ENCODE results near the gene PELI2. TPM values are rescaled to one million over a fixed set of nuclear protein-coding genes. Genes with fewer than 3 reads are reported as not detected.

PELI2 gene
- total RNA-seq, 1 donor from 2014 or later = 32.2 TPM

DNA sequence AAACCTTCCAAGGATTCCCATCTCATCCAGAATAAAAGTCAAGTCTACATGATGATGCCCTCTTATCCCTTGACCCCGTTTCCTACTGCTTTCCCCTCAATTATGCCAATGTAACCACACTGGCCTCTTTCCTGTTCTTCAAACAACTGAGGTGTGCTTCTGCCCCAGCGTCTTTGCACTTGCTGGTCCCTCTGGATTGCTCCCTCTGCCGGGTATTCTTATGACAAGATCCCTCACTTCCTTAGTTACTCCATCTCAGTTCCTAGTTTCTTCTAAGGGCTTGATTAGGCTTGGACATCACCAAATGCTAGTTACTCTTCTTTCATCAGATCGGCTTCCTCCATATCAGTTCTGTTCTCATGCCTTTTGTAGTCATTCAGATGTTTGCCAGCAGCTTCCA is 32.7 kb upstream of the PELI2 start:
- peaks cover 17% of the 10 kb centered on the region for H3K27me3 Mint-ChIP-seq
- H3K9me3 Mint-ChIP-seq (ENCODE audit: low read depth) = no peaks in the 10 kb centered on the region
- H3K4me1 Mint-ChIP-seq (ENCODE audit: low read depth) = peaks cover 8% of the 10 kb centered on the region
- no peak overlapping the region for H3K27ac Mint-ChIP-seq
- no peaks in the 10 kb centered on the region for H3K36me3 Mint-ChIP-seq (ENCODE audit: insufficient read depth)
- TF ChIP-seq, protein P1, sequence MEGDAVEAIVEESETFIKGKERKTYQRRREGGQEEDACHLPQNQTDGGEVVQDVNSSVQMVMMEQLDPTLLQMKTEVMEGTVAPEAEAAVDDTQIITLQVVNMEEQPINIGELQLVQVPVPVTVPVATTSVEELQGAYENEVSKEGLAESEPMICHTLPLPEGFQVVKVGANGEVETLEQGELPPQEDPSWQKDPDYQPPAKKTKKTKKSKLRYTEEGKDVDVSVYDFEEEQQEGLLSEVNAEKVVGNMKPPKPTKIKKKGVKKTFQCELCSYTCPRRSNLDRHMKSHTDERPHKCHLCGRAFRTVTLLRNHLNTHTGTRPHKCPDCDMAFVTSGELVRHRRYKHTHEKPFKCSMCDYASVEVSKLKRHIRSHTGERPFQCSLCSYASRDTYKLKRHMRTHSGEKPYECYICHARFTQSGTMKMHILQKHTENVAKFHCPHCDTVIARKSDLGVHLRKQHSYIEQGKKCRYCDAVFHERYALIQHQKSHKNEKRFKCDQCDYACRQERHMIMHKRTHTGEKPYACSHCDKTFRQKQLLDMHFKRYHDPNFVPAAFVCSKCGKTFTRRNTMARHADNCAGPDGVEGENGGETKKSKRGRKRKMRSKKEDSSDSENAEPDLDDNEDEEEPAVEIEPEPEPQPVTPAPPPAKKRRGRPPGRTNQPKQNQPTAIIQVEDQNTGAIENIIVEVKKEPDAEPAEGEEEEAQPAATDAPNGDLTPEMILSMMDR (IDR thresholded peaks at IDR 0.05; ENCODE audit: unreplicated experiment) = no peak
- DNase-seq (ENCODE audit: low spot score, unreplicated experiment) = no peak
- no peak overlapping the region for H3K4me3 Mint-ChIP-seq (ENCODE audit: low read depth)

DNA sequence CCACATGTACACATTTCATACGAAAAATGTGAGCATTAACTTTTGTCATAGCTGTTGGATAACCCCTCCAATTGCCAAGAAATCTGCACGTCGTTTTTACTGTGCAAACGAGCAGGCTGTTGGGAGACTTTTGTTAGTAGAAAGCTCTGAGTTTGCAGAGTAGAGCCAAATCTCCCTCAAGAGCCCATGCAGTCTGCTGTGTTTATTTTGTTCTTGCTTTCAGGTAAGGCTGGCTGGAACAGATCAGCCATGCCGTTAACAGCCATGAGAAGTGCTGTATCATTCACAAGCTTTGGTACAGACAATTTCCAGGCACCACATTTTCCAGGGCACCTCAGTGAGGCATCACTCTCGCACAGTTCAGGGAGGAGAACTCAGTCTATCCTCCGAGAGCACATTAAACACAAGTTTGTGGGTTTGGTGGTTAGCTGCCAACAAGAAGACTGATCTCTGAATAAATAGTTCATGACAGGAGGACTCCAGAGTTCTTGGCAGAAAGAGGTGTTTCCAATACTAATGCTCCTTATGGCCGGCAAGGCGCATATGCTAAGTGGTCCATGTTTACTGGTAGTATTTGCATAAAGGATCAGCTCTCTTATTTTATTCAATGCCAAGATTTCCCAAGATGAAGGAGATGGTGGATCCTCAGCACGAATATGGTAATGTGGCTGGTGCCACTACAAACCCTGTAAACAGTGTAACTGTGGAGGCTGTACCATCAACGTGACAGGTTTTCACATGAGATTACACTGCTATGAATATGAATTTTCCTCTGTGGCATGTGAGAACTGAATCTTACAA is 30.3 kb upstream of the PELI2 start:
- no peak overlapping the region for H3K4me3 Mint-ChIP-seq (ENCODE audit: low read depth)
- H3K9me3 Mint-ChIP-seq (ENCODE audit: low read depth) = no peaks in the 10 kb centered on the region
- no peak overlapping the region for H3K27ac Mint-ChIP-seq
- no peaks in the 10 kb centered on the region for H3K36me3 Mint-ChIP-seq (ENCODE audit: insufficient read depth)
- H3K4me1 Mint-ChIP-seq (ENCODE audit: low read depth) = peaks cover 8% of the 10 kb centered on the region
- peaks cover 9% of the 10 kb centered on the region for H3K27me3 Mint-ChIP-seq
- DNase-seq (ENCODE audit: low spot score, unreplicated experiment) = no peak
- TF ChIP-seq, protein P1 (IDR thresholded peaks at IDR 0.05; ENCODE audit: unreplicated experiment) = no peak

DNA sequence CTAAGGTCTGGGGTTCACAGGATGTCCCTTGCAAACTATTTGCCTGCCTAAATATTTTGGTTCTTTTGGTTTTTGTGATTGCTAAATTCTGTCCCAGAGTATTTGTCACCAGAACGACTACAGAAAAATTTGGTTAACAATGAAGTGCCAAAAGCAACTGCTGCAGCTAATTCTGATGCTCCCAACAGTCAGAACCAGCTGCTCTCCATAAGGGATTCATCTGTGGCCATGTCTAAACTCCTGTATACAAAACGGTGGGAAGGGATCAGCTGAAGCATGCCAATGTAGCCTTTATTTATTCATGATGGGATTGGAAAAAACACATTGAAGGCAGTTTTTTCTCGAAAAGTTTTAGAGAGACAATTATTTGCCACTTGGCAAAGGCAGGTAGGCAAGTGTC is 29.3 kb upstream of the PELI2 start:
- Mint-ChIP-seq H3K36me3 (ENCODE audit: insufficient read depth) (no peaks in the 10 kb centered on the region), H3K27ac (no peak overlapping the region), H3K4me1 (ENCODE audit: low read depth) (peaks cover 12% of the 10 kb centered on the region), H3K4me3 (ENCODE audit: low read depth) (no peak overlapping the region), H3K27me3 (peaks cover 8% of the 10 kb centered on the region), H3K9me3 (ENCODE audit: low read depth) (no peaks in the 10 kb centered on the region)
- no peak for DNase-seq (ENCODE audit: low spot score, unreplicated experiment)
- TF ChIP-seq, protein P1 (IDR thresholded peaks at IDR 0.05; ENCODE audit: unreplicated experiment) = no peak

DNA sequence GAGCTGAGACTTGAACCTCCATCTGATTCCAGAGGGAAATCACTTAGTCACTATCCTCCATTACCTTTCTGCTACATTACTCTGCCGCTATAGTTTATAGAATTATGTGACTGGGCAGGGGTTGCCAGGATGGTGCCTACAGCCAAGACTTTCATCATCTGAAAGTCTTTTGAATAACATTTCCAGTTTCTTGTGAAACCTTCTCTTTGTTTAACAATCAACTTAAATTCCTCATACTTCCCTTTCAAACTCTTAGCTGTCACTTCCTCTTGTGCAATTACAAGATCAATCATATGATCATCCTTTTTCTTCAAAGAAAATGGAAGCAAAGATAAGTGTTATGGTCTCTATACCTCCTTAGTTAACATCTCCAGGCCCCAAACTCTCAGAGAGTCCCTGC is 25.4 kb upstream of the PELI2 start:
- H3K9me3 Mint-ChIP-seq (ENCODE audit: low read depth) = peaks cover 3% of the 10 kb centered on the region
- H3K27ac Mint-ChIP-seq = no peak overlapping the region
- DNase-seq (ENCODE audit: low spot score, unreplicated experiment) = no peak
- TF ChIP-seq, protein P1 (IDR thresholded peaks at IDR 0.05; ENCODE audit: unreplicated experiment) = no peak
- no peak overlapping the region for H3K4me3 Mint-ChIP-seq (ENCODE audit: low read depth)
- no peaks in the 10 kb centered on the region for H3K36me3 Mint-ChIP-seq (ENCODE audit: insufficient read depth)
- peaks cover 11% of the 10 kb centered on the region for H3K4me1 Mint-ChIP-seq (ENCODE audit: low read depth)
- H3K27me3 Mint-ChIP-seq = no peaks in the 10 kb centered on the region

DNA sequence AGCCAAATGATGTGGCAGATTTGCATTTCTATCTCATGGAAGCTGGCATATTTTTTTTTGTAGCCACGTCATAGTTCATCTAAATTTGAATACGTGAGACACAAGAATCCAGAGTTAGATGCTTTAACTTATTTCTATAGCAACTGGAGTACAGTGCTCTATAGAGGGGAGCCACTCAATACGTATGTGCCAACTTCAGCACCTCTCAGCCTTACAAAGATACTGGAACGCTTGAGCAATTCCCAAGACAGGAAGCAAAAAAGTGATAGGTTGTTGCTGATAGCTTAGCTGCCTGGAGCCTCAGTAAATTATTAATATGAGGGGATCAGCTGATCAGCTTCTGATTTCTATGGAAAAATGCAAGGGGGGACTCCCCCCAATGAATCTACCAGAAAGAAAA is 24.1 kb upstream of the PELI2 start:
- TF ChIP-seq, protein P1 (IDR thresholded peaks at IDR 0.05; ENCODE audit: unreplicated experiment) = no peak
- no peak overlapping the region for H3K27ac Mint-ChIP-seq
- peaks cover 11% of the 10 kb centered on the region for H3K4me1 Mint-ChIP-seq (ENCODE audit: low read depth)
- DNase-seq (ENCODE audit: low spot score, unreplicated experiment) = no peak
- peaks cover 3% of the 10 kb centered on the region for H3K9me3 Mint-ChIP-seq (ENCODE audit: low read depth)
- no peaks in the 10 kb centered on the region for H3K36me3 Mint-ChIP-seq (ENCODE audit: insufficient read depth)
- no peaks in the 10 kb centered on the region for H3K27me3 Mint-ChIP-seq
- no peak overlapping the region for H3K4me3 Mint-ChIP-seq (ENCODE audit: low read depth)
